Gastroesophageal sphincter (tissue), 3 donors: Measurements from ENCODE around the gene EFNA3.

Experiments used
- CTCF ChIP-seq, 4 experiments: fragments of 200-600 bp in 2 of 4; fragments of 450-650 bp in 2 of 4; sonication (generic) in 1 of 4; IDR thresholded peaks; one replicate each; pipeline ENCODE4 v1.5.1; 2017 to 2019; ENCODE audit warnings: antibody characterized with exemption in 4 of 4, mild to moderate bottlenecking in 2 of 4, moderate library complexity in 2 of 4
- POLR2A ChIP-seq, 2 donors: fragments of 450-650 bp; IDR thresholded peaks; one replicate each; pipeline ENCODE4 v1.6.1; 2017; ENCODE audit warnings: antibody characterized with exemption in 2 of 2, mild to moderate bottlenecking in 2 of 2, moderate library complexity in 1 of 2
- POLR2AphosphoS5 ChIP-seq: sonication (generic); formaldehyde crosslinking; IDR thresholded peaks from one replicate; pipeline ENCODE4 v1.6.1; 2017; ENCODE audit warnings: antibody characterized with exemption

DNA sequence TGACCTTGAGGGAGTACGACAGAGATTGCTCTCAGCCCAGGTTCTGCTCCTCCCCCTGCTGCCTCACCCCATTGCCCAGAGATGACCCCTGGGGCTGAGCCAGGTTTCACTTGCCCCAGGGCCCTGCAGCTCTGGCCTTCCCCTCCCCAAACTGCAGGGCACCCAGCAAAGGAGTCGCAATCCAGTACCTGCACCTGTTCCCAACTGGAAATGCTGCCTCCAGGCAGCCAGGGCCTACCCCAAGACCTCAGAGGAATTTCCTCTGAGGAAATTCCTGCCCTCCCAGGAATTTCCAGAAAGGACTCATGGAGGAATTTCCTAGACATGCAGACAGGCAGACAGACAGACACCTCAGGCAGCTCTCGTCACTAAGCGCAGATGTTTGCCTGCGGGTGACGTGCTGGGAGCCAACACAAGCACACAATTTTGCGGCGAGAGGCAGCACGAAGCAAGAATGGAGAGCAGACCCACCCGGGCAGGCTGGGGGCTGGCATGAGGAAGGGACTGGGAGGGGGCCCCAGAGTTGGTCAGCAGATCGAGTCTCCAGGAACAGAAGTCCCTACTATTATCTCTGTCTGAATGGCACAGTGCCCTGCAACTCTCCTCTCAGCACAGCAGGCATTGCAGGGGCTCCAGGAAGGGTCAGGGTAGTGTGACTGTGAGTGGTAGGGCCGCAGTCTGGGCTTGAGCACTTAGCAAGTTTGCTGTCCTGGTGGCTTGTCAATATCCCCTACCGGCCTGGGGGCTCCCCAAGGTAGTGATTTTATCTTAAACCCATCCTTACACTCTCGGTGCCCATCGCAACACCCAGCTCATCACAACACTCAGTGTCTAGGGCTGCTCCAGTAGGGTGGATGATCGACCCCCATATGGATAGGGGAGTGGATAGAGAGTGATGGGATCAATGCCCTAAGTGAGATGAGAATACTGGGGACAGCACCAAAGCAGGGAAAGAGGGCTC, 46.1 kb downstream of the EFNA3 start:
- TF ChIP-seq POLR2A (IDR thresholded peaks at IDR 0.05): no peak
- no peak for TF ChIP-seq CTCF (IDR thresholded peaks at IDR 0.05)
- TF ChIP-seq POLR2AphosphoS5: no peak
